Endothelial cell of umbilical vein (primary cell): ENCODE data around the gene RAB6B. TPM values are rescaled to one million over a fixed set of nuclear protein-coding genes. Genes with fewer than 3 reads are reported as not detected.

Source experiments
- BruUV-seq: library from RNA; stranded (reverse); fragments of 400-500 nt; replicated peaks from 2 replicates; lab custom pipeline; 2021; lab: Mats Ljungman, UMichigan
- CTCF ChIA-PET: fragments of 300-600, 350-600 bp; sonication (Branson Sonifier 250); formaldehyde crosslinking; loops from one replicate; lab custom pipeline; 2021; ENCODE audit warnings: antibody characterized with exemption, inconsistent platforms; lab: Charles Lee
- POLR2A ChIA-PET: fragments of 300-600, 350-600 bp; sonication (Branson Sonifier 250); formaldehyde crosslinking; loops from one replicate; lab custom pipeline; 2021; ENCODE audit warnings: antibody characterized with exemption, inconsistent platforms; lab: Charles Lee
- DNase-seq: peaks from one replicate; pipeline ENCODE4 v3.0.0-alpha.2; 2011; ENCODE audit warnings: low read depth, low spot score
- FAIRE-seq: peaks from 2 replicates; lab custom pipeline; 2011; peaks lifted over from hg19 to GRCh38; lab: Jason Lieb, UNC
- H2AFZ ChIP-seq: 2 replicates; pipeline ENCODE4 v1.6.0; 2012; ENCODE audit warnings: low read depth, low read length, control low read depth, inconsistent platforms
- H3K27ac ChIP-seq: 2 replicates; pipeline ENCODE4 v1.5.1; 2011; ENCODE audit warnings: low read depth, mild to moderate bottlenecking, control low read depth, low read length, moderate library complexity; ENCODE audit not compliant: insufficient read depth
- H3K27me3 ChIP-seq, 2 experiments: 2 replicates each; pipeline versions ENCODE4 v1.6.0 to v1.6.1; 2011; ENCODE audit warnings: low read length in 2 of 2, mixed read lengths in 1 of 2; ENCODE audit not compliant: control insufficient read depth in 2 of 2, insufficient read depth in 2 of 2
- H3K36me3 ChIP-seq, 2 experiments: 2 replicates in 1 of 2; 3 replicates in 1 of 2; pipeline ENCODE4 v1.5.1; 2011; ENCODE audit warnings: low read length in 2 of 2, mild to moderate bottlenecking in 1 of 2, moderate library complexity in 1 of 2; ENCODE audit not compliant: control insufficient read depth in 2 of 2, insufficient read depth in 2 of 2; ENCODE audit errors: extremely low read depth in 1 of 2
- H3K4me1 ChIP-seq: 3 replicates; pipeline ENCODE4 v1.5.1; 2011; ENCODE audit warnings: mild to moderate bottlenecking, low read length; ENCODE audit not compliant: control insufficient read depth, insufficient read depth; ENCODE audit errors: extremely low read depth
- H3K4me2 ChIP-seq: 2 replicates; pipeline ENCODE4 v1.6.1; 2011; ENCODE audit warnings: low read length, control low read depth, mixed read lengths; ENCODE audit not compliant: insufficient read depth
- H3K4me3 ChIP-seq, 3 experiments: fragments of 200-600 bp in 1 of 3; sonication (generic), shearing (Covaris generic) in 1 of 3; replicated peaks in 1 of 3; 2 replicates each; pipeline ENCODE4 v1.5.1; 2011 to 2016; ENCODE audit warnings: control low read depth in 3 of 3, low read length in 3 of 3, mild to moderate bottlenecking in 2 of 3, inconsistent platforms in 1 of 3, low read depth in 1 of 3, moderate library complexity in 1 of 3; ENCODE audit not compliant: insufficient read depth in 1 of 3
- H3K79me2 ChIP-seq: 2 replicates; pipeline ENCODE4 v1.6.0; 2012; ENCODE audit warnings: low read length, inconsistent platforms; ENCODE audit not compliant: control insufficient read depth, insufficient read depth
- H3K9ac ChIP-seq: replicated peaks from 2 replicates; pipeline ENCODE3; 2011; ENCODE audit warnings: low read length, control low read depth; ENCODE audit not compliant: insufficient read depth; ENCODE audit errors: extremely low read depth
- H3K9me1 ChIP-seq: replicated peaks from 3 replicates; pipeline ENCODE4 v1.6.0; 2011; ENCODE audit warnings: mild to moderate bottlenecking, low read length; ENCODE audit not compliant: control insufficient read depth, insufficient read depth; ENCODE audit errors: extremely low read depth
- H3K9me3 ChIP-seq: replicated peaks from 2 replicates; pipeline ENCODE4 v1.5.1; 2012; ENCODE audit warnings: low read length, inconsistent platforms; ENCODE audit not compliant: control insufficient read depth, insufficient read depth
- H4K20me1 ChIP-seq: replicated peaks from 2 replicates; pipeline ENCODE3; 2011; ENCODE audit warnings: mild to moderate bottlenecking, low read length; ENCODE audit not compliant: control insufficient read depth, insufficient read depth; ENCODE audit errors: extremely low read depth
- EZH2 ChIP-seq: IDR thresholded peaks from 2 replicates; pipeline ENCODE4 v1.6.1; 2012; ENCODE audit warnings: borderline replicate concordance, low read depth, mild to moderate bottlenecking, moderate library complexity, low read length, inconsistent platforms; ENCODE audit not compliant: severe bottlenecking
- FOS ChIP-seq: IDR thresholded peaks from 2 replicates; pipeline ENCODE4 v1.6.1; 2011; ENCODE audit warnings: mild to moderate bottlenecking, low read length, moderate library complexity, borderline replicate concordance; ENCODE audit not compliant: insufficient read depth
- GATA2 ChIP-seq: IDR thresholded peaks from 2 replicates; pipeline ENCODE4 v1.7.0; 2011; ENCODE audit warnings: low read depth, mild to moderate bottlenecking, moderate library complexity, mixed read lengths, low read length; ENCODE audit not compliant: insufficient read length, insufficient read depth
- JUN ChIP-seq: IDR thresholded peaks from 2 replicates; pipeline ENCODE4 v1.6.1; 2011; ENCODE audit warnings: borderline replicate concordance, low read depth; ENCODE audit not compliant: insufficient read length, insufficient read depth
- MAX ChIP-seq: IDR thresholded peaks from 2 replicates; pipeline ENCODE4 v1.6.1; 2011; ENCODE audit not compliant: insufficient read depth, insufficient read length
- MYC ChIP-seq: IDR thresholded peaks from one replicate; pipeline ENCODE4 v1.6.1; 2011; ENCODE audit warnings: mild to moderate bottlenecking, low read depth, low read length
- POLR2A ChIP-seq: IDR thresholded peaks from 2 replicates; pipeline ENCODE4 v1.6.1; 2012; ENCODE audit warnings: low read depth, mild to moderate bottlenecking, control low read depth, low read length
- POLR2AphosphoS5 ChIP-seq: IDR thresholded peaks from 2 replicates; pipeline ENCODE4 v1.6.1; 2012; ENCODE audit warnings: low read depth, mild to moderate bottlenecking, control low read depth, low read length, moderate library complexity; ENCODE audit not compliant: insufficient read depth
- dilution Hi-C: fragments of 300-500 bp; cut with MboI; formaldehyde crosslinking; loops from one replicate; pipeline ENCODE4 v1.15.0; 2019; ENCODE audit warnings: low sequenced_read_pairs; ENCODE audit not compliant: extremely low pct_ligation_motif_present
- intact Hi-C: fragments of 100-400 bp; cut with micrococcal nuclease; formaldehyde crosslinking; loops from one replicate; pipeline ENCODE4 v1.10.0; 2022
- polyA plus RNA-seq, 4 experiments: library from polyadenylated mRNA; depleted of rRNA in 3 of 4; stranded (reverse) in 3 of 4; unstranded in 1 of 4; fragments of >200 nt; gene quantifications; 2 replicates each; pipeline versions ENCODE4 v1.2.1 to v1.2.3, GENCODE V29; 2011 to 2012; ENCODE audit warnings: missing spikeins in 1 of 4
- total RNA-seq: library from RNA; stranded (reverse); gene quantifications from 2 replicates; pipeline ENCODE4 v1.2.3, GENCODE V29; 2021
- TF ChIP-seq, protein P1 (sequence below), 2 donors: IDR thresholded peaks; 1 replicate in 1 of 2; 2 replicates in 1 of 2; pipeline ENCODE4 v1.5.1; 2011; ENCODE audit warnings: low read length in 2 of 2, mild to moderate bottlenecking in 2 of 2, moderate library complexity in 2 of 2, control low read depth in 1 of 2, inconsistent platforms in 1 of 2, low read depth in 1 of 2; ENCODE audit not compliant: insufficient read depth in 1 of 2; ENCODE audit errors: extremely low read depth in 1 of 2

Gene RAB6B
- total and polyA plus RNA-seq, 2 donors (not counting 3 experiments of a cell fraction or from before 2014, with no cell fraction given), result 1.7 to 6.7 TPM

DNA sequence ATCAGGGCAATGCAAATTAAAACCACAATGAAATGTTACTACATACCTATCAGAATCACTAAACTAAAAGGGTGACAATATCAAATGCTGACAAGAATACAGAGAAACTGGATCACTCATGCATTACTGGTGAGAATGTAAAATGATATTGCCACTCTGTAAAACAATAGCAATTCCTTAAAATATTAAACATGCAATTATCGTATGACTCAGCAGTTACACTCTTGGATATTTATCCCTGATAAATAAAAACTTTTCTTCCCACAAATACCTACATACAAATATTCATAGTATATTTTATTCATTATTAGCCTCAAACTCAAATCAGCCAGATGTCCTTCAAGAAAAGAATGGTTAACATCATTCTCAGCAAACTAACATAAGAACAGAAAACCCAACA lies 25.9 kb upstream of the RAB6B start:
- dilution Hi-C loops (no loop called here), intact Hi-C loops (no loop called here)
- no peak overlapping the region for H3K4me3 ChIP-seq
- H3K36me3 ChIP-seq, result no peaks in the 10 kb centered on the region
- TF ChIP-seq GATA2 (no peak), POLR2A (no peak), POLR2AphosphoS5 (no peak), MAX (no peak), JUN (no peak), FOS (no peak), EZH2 (no peak), MYC (no peak)
- TF ChIP-seq, protein P1, sequence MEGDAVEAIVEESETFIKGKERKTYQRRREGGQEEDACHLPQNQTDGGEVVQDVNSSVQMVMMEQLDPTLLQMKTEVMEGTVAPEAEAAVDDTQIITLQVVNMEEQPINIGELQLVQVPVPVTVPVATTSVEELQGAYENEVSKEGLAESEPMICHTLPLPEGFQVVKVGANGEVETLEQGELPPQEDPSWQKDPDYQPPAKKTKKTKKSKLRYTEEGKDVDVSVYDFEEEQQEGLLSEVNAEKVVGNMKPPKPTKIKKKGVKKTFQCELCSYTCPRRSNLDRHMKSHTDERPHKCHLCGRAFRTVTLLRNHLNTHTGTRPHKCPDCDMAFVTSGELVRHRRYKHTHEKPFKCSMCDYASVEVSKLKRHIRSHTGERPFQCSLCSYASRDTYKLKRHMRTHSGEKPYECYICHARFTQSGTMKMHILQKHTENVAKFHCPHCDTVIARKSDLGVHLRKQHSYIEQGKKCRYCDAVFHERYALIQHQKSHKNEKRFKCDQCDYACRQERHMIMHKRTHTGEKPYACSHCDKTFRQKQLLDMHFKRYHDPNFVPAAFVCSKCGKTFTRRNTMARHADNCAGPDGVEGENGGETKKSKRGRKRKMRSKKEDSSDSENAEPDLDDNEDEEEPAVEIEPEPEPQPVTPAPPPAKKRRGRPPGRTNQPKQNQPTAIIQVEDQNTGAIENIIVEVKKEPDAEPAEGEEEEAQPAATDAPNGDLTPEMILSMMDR (IDR thresholded peaks at IDR 0.05; ENCODE audit: extremely low read depth in 1 of 2, insufficient read depth in 1 of 2, low read depth in 1 of 2, low read length in 2 of 2), result no peak
- POLR2A ChIA-PET, result no interaction called here
- no peak overlapping the region for H3K27ac ChIP-seq
- H3K4me1 ChIP-seq, result no peaks in the 10 kb centered on the region
- H3K27me3 ChIP-seq, result peaks cover 0 to 2% of the 10 kb centered on the region in 2 experiments
- no peaks in the 10 kb centered on the region for H4K20me1 ChIP-seq
- no peak overlapping the region for H2AFZ ChIP-seq
- FAIRE-seq (no peak), DNase-seq (no peak)
- BruUV-seq, result no TSS peak
- no peaks in the 10 kb centered on the region for H3K9me1 ChIP-seq
- no peak overlapping the region for H3K4me2 ChIP-seq
- CTCF ChIA-PET, result no interaction called here
- no peaks in the 10 kb centered on the region for H3K79me2 ChIP-seq
- no peaks in the 10 kb centered on the region for H3K9me3 ChIP-seq
- no peak overlapping the region for H3K9ac ChIP-seq
